Gastroesophageal sphincter (tissue), 4 donors: ENCODE measurements around the gene ZNF222. TPM values are rescaled to one million over a fixed set of nuclear protein-coding genes. Genes with fewer than 3 reads are reported as not detected.

ENCODE experiments used
- ATAC-seq: fragments of 150-250 bp; one replicate; pipeline ENCODE4 v1.9.1; 2016; ENCODE audit warnings: mild to moderate bottlenecking, moderate library complexity
- H3K27ac ChIP-seq, 4 donors: fragments of 200-600 bp; sonication (generic) in 3 of 4; 1 replicate in 3 of 4; 2 replicates in 1 of 4; pipeline ENCODE4 v1.5.1; 2016 to 2019
- H3K27me3 ChIP-seq: fragments of 200-600 bp; sonication (generic); one replicate; pipeline ENCODE4 v1.5.1; 2019
- H3K36me3 ChIP-seq, 2 donors: fragments of 200-600 bp; sonication (generic); one replicate each; pipeline ENCODE4 v1.5.1; 2019; ENCODE audit warnings: control low read depth in 1 of 2
- H3K4me1 ChIP-seq, 3 donors: fragments of 200-600 bp; sonication (generic); 1 replicate in 2 of 3; 2 replicates in 1 of 3; pipeline ENCODE4 v1.5.1; 2016 to 2019; ENCODE audit warnings: control low read depth in 2 of 3
- H3K4me3 ChIP-seq, 2 donors: fragments of 200-600 bp; sonication (generic); one replicate each; pipeline ENCODE4 v1.5.1; 2019; ENCODE audit warnings: mild to moderate bottlenecking in 1 of 2, moderate library complexity in 1 of 2
- H3K9me3 ChIP-seq, 3 donors: fragments of 200-600 bp; sonication (generic); one replicate each; pipeline ENCODE4 v1.5.1; 2017 to 2019; ENCODE audit warnings: control low read depth in 2 of 3
- EP300 ChIP-seq: sonication (generic); formaldehyde crosslinking; IDR thresholded peaks from one replicate; pipeline ENCODE4 v1.6.1; 2017; ENCODE audit warnings: antibody characterized with exemption, mild to moderate bottlenecking
- POLR2A ChIP-seq, 2 donors: fragments of 450-650 bp; IDR thresholded peaks; one replicate each; pipeline ENCODE4 v1.6.1; 2017; ENCODE audit warnings: antibody characterized with exemption in 2 of 2, mild to moderate bottlenecking in 2 of 2, moderate library complexity in 1 of 2
- POLR2AphosphoS5 ChIP-seq: sonication (generic); formaldehyde crosslinking; IDR thresholded peaks from one replicate; pipeline ENCODE4 v1.6.1; 2017; ENCODE audit warnings: antibody characterized with exemption
- WGBS, 2 donors: methylation state at CpG; one replicate each; pipeline ENCODE4 v1.1.5; 2018; ENCODE audit warnings: low coverage in 1 of 2; 5-methylcytosine and 5-hydroxymethylcytosine counted together
- total RNA-seq, 4 donors: library from RNA; depleted of rRNA; stranded (reverse); fragments of >200 nt; gene quantifications; one replicate each; pipeline ENCODE4 v1.1.0, GENCODE V29; 2016
- TF ChIP-seq, protein P1 (sequence below), 4 experiments: fragments of 200-600 bp in 2 of 4; fragments of 450-650 bp in 2 of 4; sonication (generic) in 1 of 4; IDR thresholded peaks; one replicate each; pipeline ENCODE4 v1.5.1; 2017 to 2019; ENCODE audit warnings: antibody characterized with exemption in 4 of 4, mild to moderate bottlenecking in 2 of 4, moderate library complexity in 2 of 4

ZNF222 gene
- total RNA-seq, result 1 to 10 TPM; 2.0 to 4.9 (median 2.5) TPM

DNA sequence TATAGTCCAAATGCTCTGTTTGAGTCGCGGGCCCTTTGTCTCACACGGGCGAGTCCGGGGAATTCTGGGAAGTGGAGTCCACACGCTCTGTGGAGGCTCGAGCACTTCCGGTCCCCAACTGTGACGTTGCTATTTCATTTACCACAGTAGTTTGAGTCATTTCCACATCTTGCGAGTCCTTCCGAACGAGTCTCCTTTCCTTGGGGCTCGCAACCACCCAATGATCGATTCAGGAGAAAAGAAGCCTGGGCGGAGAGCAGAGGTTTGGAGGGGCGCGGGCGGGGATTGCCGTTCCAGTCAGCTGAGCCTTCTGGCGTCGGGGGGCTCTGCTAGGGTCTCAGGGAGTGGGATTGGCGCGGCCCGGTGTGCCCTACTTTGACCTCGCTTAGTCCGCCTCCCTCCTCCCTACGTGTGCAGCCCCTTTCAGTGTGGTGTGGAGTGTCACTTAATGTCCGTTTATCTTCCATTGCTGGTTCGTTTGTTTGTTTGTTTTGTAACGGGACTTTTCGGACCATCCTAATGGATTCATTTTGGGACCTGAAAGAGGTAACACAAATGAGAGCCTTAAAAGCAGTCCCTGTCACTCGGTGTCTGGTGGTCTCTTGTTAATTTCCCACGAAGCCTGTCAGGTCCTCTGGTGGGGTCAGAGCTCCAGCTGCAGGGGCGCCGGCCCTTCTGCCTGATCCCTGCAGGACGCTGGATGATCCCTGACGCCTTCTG, at the start of gene ZNF222:
Gene ZNF222 (plus strand): TSS at position 163 of the 720 bp plus-strand sequence. CDS start 58 bp downstream, at position 221.
- H3K9me3 ChIP-seq, result peaks cover 0 to 35% (median 0%) of the 10 kb centered on the region in 3 donors
- 0 to 3% methylated on average over 16 to 25 of the region's 37 CpGs for WGBS, 2 donors
- H3K4me1 ChIP-seq, result peaks cover 0 to 15% (median 3%) of the 10 kb centered on the region in 3 donors
- peak; percentile 91 for ATAC-seq
- peak within 1 kb of the TSS; percentile 70 to 77 for H3K4me3 ChIP-seq
- peak within 1 kb of the TSS in 3 of 4 donors; percentile 60 to 79 (median 69) for H3K27ac ChIP-seq
- H3K27me3 ChIP-seq, result no peaks in the 10 kb centered on the region
- peaks cover 17 to 39% of the 10 kb centered on the region in 2 donors for H3K36me3 ChIP-seq
- TF ChIP-seq POLR2A (IDR thresholded peaks at IDR 0.05) (no peak), POLR2AphosphoS5 (peak; percentile 26), EP300 (no peak)
- TF ChIP-seq, protein P1, sequence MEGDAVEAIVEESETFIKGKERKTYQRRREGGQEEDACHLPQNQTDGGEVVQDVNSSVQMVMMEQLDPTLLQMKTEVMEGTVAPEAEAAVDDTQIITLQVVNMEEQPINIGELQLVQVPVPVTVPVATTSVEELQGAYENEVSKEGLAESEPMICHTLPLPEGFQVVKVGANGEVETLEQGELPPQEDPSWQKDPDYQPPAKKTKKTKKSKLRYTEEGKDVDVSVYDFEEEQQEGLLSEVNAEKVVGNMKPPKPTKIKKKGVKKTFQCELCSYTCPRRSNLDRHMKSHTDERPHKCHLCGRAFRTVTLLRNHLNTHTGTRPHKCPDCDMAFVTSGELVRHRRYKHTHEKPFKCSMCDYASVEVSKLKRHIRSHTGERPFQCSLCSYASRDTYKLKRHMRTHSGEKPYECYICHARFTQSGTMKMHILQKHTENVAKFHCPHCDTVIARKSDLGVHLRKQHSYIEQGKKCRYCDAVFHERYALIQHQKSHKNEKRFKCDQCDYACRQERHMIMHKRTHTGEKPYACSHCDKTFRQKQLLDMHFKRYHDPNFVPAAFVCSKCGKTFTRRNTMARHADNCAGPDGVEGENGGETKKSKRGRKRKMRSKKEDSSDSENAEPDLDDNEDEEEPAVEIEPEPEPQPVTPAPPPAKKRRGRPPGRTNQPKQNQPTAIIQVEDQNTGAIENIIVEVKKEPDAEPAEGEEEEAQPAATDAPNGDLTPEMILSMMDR (IDR thresholded peaks at IDR 0.05), result no peak

DNA sequence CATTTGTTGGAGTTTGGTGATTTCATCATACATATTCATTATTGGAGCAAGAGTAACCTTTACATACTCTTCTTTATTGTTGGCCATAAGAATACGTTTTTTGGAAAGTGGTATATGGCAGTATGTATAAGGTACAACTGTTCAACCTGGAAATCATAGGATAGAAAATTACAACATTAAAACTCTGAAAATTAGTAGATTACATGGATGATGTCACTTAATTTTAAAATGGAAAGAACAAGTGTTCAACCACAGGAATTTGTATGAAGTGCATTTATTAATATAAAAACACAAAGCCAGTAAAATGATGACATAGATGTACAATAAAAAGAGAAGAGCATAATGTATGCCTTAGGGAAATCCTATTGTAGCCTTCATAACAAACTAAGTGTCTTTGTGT, 48.4 kb upstream of the ZNF222 start:
- H3K9me3 ChIP-seq, result peaks cover 0 to 98% (median 9%) of the 10 kb centered on the region in 3 donors
- H3K4me3 ChIP-seq, result no peak overlapping the region
- H3K4me1 ChIP-seq, result no peaks in the 10 kb centered on the region
- TF ChIP-seq POLR2AphosphoS5 (no peak), POLR2A (IDR thresholded peaks at IDR 0.05) (no peak), EP300 (no peak)
- TF ChIP-seq, protein P1 (IDR thresholded peaks at IDR 0.05), result no peak
- H3K27me3 ChIP-seq, result no peaks in the 10 kb centered on the region
- ATAC-seq, result no peak
- no peak overlapping the region for H3K27ac ChIP-seq
- 94 to 100% methylated on average over 1 of the region's 1 CpG for WGBS, 2 donors
- no peaks in the 10 kb centered on the region for H3K36me3 ChIP-seq

DNA sequence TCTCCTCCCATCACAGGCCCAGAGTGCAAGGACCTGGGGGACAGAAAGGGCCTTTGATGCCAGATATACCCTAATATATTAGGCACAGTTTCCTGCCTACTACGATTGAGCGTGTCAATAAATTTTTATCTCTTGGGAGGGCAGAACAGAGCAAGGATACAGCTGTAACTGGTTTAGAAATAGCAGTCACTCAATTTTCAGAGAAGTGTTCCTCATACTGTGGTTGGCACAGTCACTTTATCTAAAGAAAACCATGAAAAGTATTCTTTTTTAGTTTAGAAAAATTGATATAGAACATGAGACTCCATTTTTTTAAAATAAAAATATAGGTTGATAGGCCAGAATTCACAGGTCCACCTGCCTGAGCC, 41.7 kb upstream of the ZNF222 start:
- ATAC-seq, result no peak
- peaks cover 0 to 40% (median 5%) of the 10 kb centered on the region in 3 donors for H3K9me3 ChIP-seq
- H3K4me3 ChIP-seq, result peak overlapping the region in 1 of 2 donors; percentile 73
- WGBS, 2 donors, result 57 to 94% methylated on average over 2 of the region's 2 CpGs
- TF ChIP-seq, protein P1 (IDR thresholded peaks at IDR 0.05), result no peak
- TF ChIP-seq POLR2A (IDR thresholded peaks at IDR 0.05), result no peak
- H3K4me1 ChIP-seq, result peaks cover 0 to 17% (median 0%) of the 10 kb centered on the region in 3 donors
- H3K36me3 ChIP-seq, result peaks cover 0 to 8% of the 10 kb centered on the region in 2 donors
- H3K27ac ChIP-seq, result peak overlapping the region in 3 of 4 donors; percentile 78 to 87 (median 86)
- no peaks in the 10 kb centered on the region for H3K27me3 ChIP-seq

DNA sequence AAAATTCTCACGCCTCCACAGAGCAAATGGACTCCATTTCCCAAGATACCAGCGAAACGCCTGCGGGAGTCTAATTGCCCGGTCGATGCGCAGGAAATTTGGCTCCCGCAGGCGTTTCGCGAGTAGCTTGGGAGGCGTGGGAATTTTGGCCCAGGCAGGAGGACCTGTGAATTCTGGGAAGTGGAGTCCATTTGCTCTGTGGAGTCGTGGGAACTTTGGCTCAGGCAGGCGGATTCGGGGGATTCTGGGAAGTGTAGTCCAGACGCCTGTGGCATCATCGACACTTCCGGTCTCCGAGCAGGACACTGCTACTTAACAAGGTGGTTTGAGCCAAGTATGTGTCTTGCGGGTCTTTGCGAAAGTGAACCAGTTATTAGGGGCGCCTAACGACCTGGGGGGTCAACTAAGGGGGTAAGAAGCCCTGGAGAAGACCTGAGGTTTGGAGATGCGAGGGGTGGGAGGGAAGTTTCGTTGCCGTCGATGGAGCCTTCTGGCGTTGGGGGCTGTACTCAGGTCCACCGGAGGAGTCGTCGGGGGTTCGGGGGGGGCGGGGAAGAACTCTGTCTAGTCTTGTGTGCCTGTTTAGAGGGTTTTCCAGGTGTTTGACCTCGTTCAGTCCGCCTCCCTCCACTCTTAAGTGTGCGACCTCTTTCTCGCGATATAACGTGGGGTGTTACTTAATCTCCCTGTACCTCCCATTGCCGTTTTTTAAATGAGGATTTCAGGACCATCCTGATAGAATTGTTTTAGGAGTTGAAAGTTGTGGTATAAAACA, 41.1 kb upstream of the ZNF222 start, which contains the start of gene ZNF155:
Gene ZNF155 (plus strand): TSS at position 277 of the 775 bp plus-strand sequence. CDS start 4,356 bp downstream, outside the sequence.
- H3K9me3 ChIP-seq, result peaks cover 0 to 36% (median 5%) of the 10 kb centered on the region in 3 donors
- 0 to 1% methylated on average over 24 to 31 of the region's 40 CpGs for WGBS, 2 donors
- H3K27me3 ChIP-seq, result no peaks in the 10 kb centered on the region
- H3K4me1 ChIP-seq, result peaks cover 0 to 17% (median 0%) of the 10 kb centered on the region in 3 donors
- peak within 1 kb of the TSS; percentile 64 to 87 (median 82) for H3K27ac ChIP-seq
- no peak for TF ChIP-seq POLR2A (IDR thresholded peaks at IDR 0.05)
- TF ChIP-seq POLR2AphosphoS5, result peak; percentile 77
- ATAC-seq, result peak; percentile 100
- H3K4me3 ChIP-seq, result peak within 1 kb of the TSS; percentile 73 to 91
- peaks cover 1 to 14% of the 10 kb centered on the region in 2 donors for H3K36me3 ChIP-seq

DNA sequence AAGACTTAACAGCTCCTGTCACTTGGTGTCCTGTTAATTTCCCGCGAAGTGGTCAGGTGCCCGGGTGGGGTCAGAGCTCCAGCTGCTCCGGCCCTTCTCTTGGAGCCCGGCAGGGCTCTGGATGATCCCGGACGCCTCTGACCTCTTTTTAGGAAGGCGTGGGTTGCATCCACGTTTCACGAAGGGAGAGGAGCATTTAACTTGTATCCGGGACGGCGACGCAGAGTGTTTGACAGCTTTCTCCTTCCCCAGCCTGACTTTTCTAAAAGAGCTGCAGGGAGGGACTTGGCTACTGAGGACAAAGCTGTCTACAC, 40.5 kb upstream of the ZNF222 start:
- ATAC-seq, result peak; percentile 39
- Histone ChIP-seq H3K4me3 (peak overlapping the region; percentile 73 to 91), H3K36me3 (peaks cover 6 to 19% of the 10 kb centered on the region in 2 donors), H3K4me1 (peaks cover 0 to 17% (median 0%) of the 10 kb centered on the region in 3 donors), H3K9me3 (peaks cover 0 to 30% (median 2%) of the 10 kb centered on the region in 3 donors), H3K27me3 (no peaks in the 10 kb centered on the region), H3K27ac (peak overlapping the region in 3 of 4 donors; percentile 78 to 87 (median 86))
- WGBS, 2 donors, result 0 to 9% methylated on average over 4 to 14 of the region's 14 CpGs
- TF ChIP-seq POLR2AphosphoS5, result no peak
- TF ChIP-seq, protein P1 (IDR thresholded peaks at IDR 0.05), result peak in 1 of 4 experiments; percentile 4
